OCI-LY3 (cell line): Measurements from ENCODE around the gene PRSS56.

Source experiments
- EZH2phosphoT487 ChIP-seq: fragments of 200-600 bp; shearing (Covaris generic); IDR thresholded peaks from 2 replicates; pipeline ENCODE4 v1.6.1; 2018; ENCODE audit warnings: antibody characterized with exemption, mixed run types, low read depth
- TF ChIP-seq, protein P1 (sequence below): fragments of 200-600, 300-600 bp; sonication (generic); IDR thresholded peaks from 2 replicates; pipeline ENCODE4 v1.5.1; 2014; ENCODE audit warnings: antibody characterized with exemption, low read length, low read depth

DNA sequence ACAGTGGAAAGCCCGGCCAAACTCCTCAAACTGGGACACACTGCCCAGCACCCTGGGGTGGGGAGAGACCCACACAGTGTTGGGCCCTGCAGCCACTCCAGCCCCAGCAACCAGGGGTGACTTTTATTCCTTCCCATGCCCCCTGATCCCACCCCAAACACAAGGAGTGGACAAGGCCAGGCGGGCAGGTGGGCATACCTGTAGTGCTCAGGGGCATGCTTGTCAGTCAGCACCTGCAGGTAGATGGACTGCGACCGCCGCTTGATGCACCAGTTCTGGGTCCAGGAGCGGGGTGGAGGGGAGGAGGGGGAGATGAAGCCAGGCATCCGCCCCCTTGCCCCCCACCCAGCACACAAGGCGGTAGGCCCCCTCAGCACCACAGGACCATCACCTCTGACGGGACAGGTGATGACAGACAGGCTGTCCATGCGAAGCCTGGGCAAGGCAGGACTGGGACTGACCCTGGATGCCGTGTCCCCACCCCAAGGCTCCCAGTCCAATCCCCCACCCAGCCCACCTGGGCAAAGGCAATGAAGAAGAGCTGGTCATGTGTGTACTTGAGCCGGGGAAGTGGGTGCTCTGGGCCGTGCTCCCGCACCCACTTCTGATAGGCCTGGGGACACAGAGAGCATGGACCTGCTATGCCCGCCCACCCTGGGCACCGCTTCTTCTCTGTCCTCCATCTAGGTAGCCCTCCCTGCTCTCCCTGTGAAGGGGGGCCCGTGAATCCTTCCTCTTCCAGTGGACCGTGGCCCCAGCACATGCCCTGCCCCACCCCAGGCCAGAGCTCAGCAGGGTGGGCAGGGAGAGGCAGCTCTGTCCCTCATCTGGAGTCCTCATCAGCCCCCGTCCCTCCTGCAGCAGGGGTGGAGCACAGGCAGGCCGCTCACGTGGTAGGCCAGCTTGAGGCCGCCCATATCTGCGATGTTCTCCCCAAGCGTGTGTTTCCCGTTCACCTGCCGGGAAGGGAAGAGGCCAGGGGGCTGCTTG lies 39.7 kb upstream of the PRSS56 start:
- TF ChIP-seq, protein P1, sequence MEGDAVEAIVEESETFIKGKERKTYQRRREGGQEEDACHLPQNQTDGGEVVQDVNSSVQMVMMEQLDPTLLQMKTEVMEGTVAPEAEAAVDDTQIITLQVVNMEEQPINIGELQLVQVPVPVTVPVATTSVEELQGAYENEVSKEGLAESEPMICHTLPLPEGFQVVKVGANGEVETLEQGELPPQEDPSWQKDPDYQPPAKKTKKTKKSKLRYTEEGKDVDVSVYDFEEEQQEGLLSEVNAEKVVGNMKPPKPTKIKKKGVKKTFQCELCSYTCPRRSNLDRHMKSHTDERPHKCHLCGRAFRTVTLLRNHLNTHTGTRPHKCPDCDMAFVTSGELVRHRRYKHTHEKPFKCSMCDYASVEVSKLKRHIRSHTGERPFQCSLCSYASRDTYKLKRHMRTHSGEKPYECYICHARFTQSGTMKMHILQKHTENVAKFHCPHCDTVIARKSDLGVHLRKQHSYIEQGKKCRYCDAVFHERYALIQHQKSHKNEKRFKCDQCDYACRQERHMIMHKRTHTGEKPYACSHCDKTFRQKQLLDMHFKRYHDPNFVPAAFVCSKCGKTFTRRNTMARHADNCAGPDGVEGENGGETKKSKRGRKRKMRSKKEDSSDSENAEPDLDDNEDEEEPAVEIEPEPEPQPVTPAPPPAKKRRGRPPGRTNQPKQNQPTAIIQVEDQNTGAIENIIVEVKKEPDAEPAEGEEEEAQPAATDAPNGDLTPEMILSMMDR = no peak
- TF ChIP-seq EZH2phosphoT487 = no peak
